H9 (cell line): ENCODE measurements around the gene ZG16. TPM values are rescaled to one million over a fixed set of nuclear protein-coding genes. Genes with fewer than 3 reads are reported as not detected.

Source experiments
- DNase-seq: peaks from one replicate; pipeline ENCODE4 v3.0.0-alpha.2; 2017
- H2AFZ ChIP-seq: one replicate; pipeline ENCODE4 v1.6.1; 2013; ENCODE audit warnings: mild to moderate bottlenecking, low read length, control low read depth, moderate library complexity
- H2AK5ac ChIP-seq: 2 replicates; pipeline ENCODE4 v1.6.1; 2013; ENCODE audit warnings: low read length, control low read depth, mixed read lengths; ENCODE audit not compliant: insufficient read length
- H2BK120ac ChIP-seq: one replicate; pipeline ENCODE4 v1.6.1; 2013; ENCODE audit warnings: low read depth, mild to moderate bottlenecking, low read length, control low read depth, inconsistent platforms; ENCODE audit not compliant: poor library complexity, severe bottlenecking
- H2BK12ac ChIP-seq: 2 replicates; pipeline ENCODE4 v1.6.1; 2013; ENCODE audit warnings: low read length, control low read depth, mixed read lengths, low read depth; ENCODE audit not compliant: insufficient read length
- H2BK15ac ChIP-seq: 2 replicates; pipeline ENCODE4 v1.6.1; 2013; ENCODE audit warnings: low read depth, low read length, control low read depth
- H2BK20ac ChIP-seq: one replicate; pipeline ENCODE4 v1.6.1; 2013; ENCODE audit warnings: low read depth, mild to moderate bottlenecking, low read length, control low read depth, inconsistent platforms; ENCODE audit not compliant: poor library complexity, severe bottlenecking
- H2BK5ac ChIP-seq: 2 replicates; pipeline ENCODE4 v1.6.1; 2013; ENCODE audit warnings: low read length, control low read depth, mixed read lengths; ENCODE audit not compliant: insufficient read length
- H3K14ac ChIP-seq: 2 replicates; pipeline ENCODE4 v1.6.1; 2013; ENCODE audit warnings: low read length, control low read depth; ENCODE audit not compliant: insufficient read depth
- H3K18ac ChIP-seq: 2 replicates; pipeline ENCODE4 v1.6.1; 2013; ENCODE audit warnings: low read depth, mild to moderate bottlenecking, mixed read lengths, low read length, control low read depth; ENCODE audit not compliant: insufficient read length
- H3K23ac ChIP-seq: 2 replicates; pipeline ENCODE4 v1.6.1; 2013; ENCODE audit warnings: low read length, control low read depth, mixed read lengths, low read depth; ENCODE audit not compliant: insufficient read length
- H3K23me2 ChIP-seq: 2 replicates; pipeline ENCODE4 v1.6.1; 2013; ENCODE audit warnings: low read depth, mild to moderate bottlenecking, mixed read lengths, low read length, control low read depth; ENCODE audit not compliant: insufficient read length, poor library complexity, severe bottlenecking
- H3K27ac ChIP-seq: 2 replicates; pipeline ENCODE4 v1.5.1; 2013; ENCODE audit warnings: low read length, control low read depth, mixed read lengths, low read depth; ENCODE audit not compliant: insufficient read length
- H3K27me3 ChIP-seq: 2 replicates; pipeline ENCODE4 v1.6.1; 2013; ENCODE audit warnings: low read length, control low read depth, inconsistent platforms; ENCODE audit not compliant: insufficient read depth
- H3K4ac ChIP-seq: 2 replicates; pipeline ENCODE4 v1.6.1; 2013; ENCODE audit warnings: low read depth, mild to moderate bottlenecking, control low read depth, inconsistent platforms, low read length, moderate library complexity
- H3K4me1 ChIP-seq: 2 replicates; pipeline ENCODE4 v1.6.1; 2013; ENCODE audit warnings: low read length, control low read depth, inconsistent platforms; ENCODE audit not compliant: insufficient read depth
- H3K4me2 ChIP-seq: 2 replicates; pipeline ENCODE4 v1.6.1; 2013; ENCODE audit warnings: low read length, control low read depth, mixed read lengths; ENCODE audit not compliant: insufficient read length, insufficient read depth
- H3K56ac ChIP-seq: 2 replicates; pipeline ENCODE4 v1.6.1; 2013; ENCODE audit warnings: low read depth, mild to moderate bottlenecking, mixed read lengths, low read length, control low read depth; ENCODE audit not compliant: insufficient read length
- H3K79me1 ChIP-seq: 2 replicates; pipeline ENCODE4 v1.6.1; 2013; ENCODE audit warnings: low read depth, mild to moderate bottlenecking, moderate library complexity, low read length, control low read depth, inconsistent platforms; ENCODE audit not compliant: insufficient read depth, poor library complexity, severe bottlenecking
- H3K79me2 ChIP-seq: 2 replicates; pipeline ENCODE4 v1.6.1; 2013; ENCODE audit warnings: low read length, control low read depth, inconsistent platforms; ENCODE audit not compliant: insufficient read depth
- H3K9ac ChIP-seq: 2 replicates; pipeline ENCODE4 v1.6.1; 2013; ENCODE audit warnings: low read length, control low read depth, mixed read lengths; ENCODE audit not compliant: insufficient read length; ENCODE audit errors: extremely low read depth
- H3K9me3 ChIP-seq: one replicate; pipeline ENCODE4 v1.6.1; 2013; ENCODE audit warnings: low read depth, low read length, inconsistent platforms; ENCODE audit not compliant: control insufficient read depth
- H3T11ph ChIP-seq: one replicate; pipeline ENCODE4 v1.6.1; 2013; ENCODE audit warnings: mild to moderate bottlenecking, low read length, control low read depth, inconsistent platforms
- H4K20me1 ChIP-seq: one replicate; pipeline ENCODE4 v1.6.1; 2013; ENCODE audit not compliant: control insufficient read depth, insufficient read length, insufficient read depth
- H4K5ac ChIP-seq: 2 replicates; pipeline ENCODE4 v1.6.1; 2013; ENCODE audit warnings: low read depth, mild to moderate bottlenecking, mixed read lengths, low read length, control low read depth; ENCODE audit not compliant: insufficient read length
- H4K8ac ChIP-seq: replicated peaks from 2 replicates; pipeline ENCODE4 v1.6.1; 2013; ENCODE audit warnings: low read length, control low read depth, mixed read lengths, low read depth; ENCODE audit not compliant: insufficient read length
- H4K91ac ChIP-seq: 2 replicates; pipeline ENCODE4 v1.6.1; 2013; ENCODE audit warnings: low read depth, mild to moderate bottlenecking, moderate library complexity, mixed read lengths, low read length, control low read depth; ENCODE audit not compliant: insufficient read length
- H3K27ac Mint-ChIP-seq, 3 experiments: 2 replicates in 2 of 3; 3 replicates in 1 of 3; pipeline ENCODE4 v1.8.0; 2020 to 2021; ENCODE audit warnings: mixed read lengths in 3 of 3, mild to moderate bottlenecking in 1 of 3, moderate library complexity in 1 of 3
- H3K27me3 Mint-ChIP-seq: 2 replicates; pipeline ENCODE4 v1.8.0; 2021; ENCODE audit warnings: low read depth, mild to moderate bottlenecking, moderate library complexity, mixed read lengths
- H3K36me3 Mint-ChIP-seq, 3 experiments: 2 replicates in 2 of 3; 3 replicates in 1 of 3; pipeline ENCODE4 v1.8.0; 2020 to 2021; ENCODE audit warnings: low read depth in 3 of 3, mixed read lengths in 3 of 3; ENCODE audit not compliant: insufficient read depth in 1 of 3
- H3K4me1 Mint-ChIP-seq, 2 experiments: 2 replicates each; pipeline ENCODE4 v1.8.0; 2020; ENCODE audit warnings: mixed read lengths in 2 of 2
- H3K4me3 Mint-ChIP-seq, 2 experiments: 2 replicates in 1 of 2; 3 replicates in 1 of 2; pipeline ENCODE4 v1.8.0; 2020 to 2021; ENCODE audit warnings: mild to moderate bottlenecking in 2 of 2, mixed read lengths in 2 of 2, moderate library complexity in 1 of 2
- H3K9me3 Mint-ChIP-seq, 2 experiments: 2 replicates in 1 of 2; 3 replicates in 1 of 2; pipeline ENCODE4 v1.8.0; 2020; ENCODE audit warnings: mild to moderate bottlenecking in 2 of 2, mixed read lengths in 2 of 2, moderate library complexity in 1 of 2
- CTCF ChIP-seq: fragments of 200-600 bp; sonication (generic); conservative IDR thresholded peaks from 3 replicates; pipeline ENCODE4 v1.8.0; 2021; ENCODE audit warnings: antibody characterized with exemption, mild to moderate bottlenecking
- WGBS: extraction: QIAGEN DNeasy Blood & Tissue Kit; methylation state at CpG from one replicate; pipeline ENCODE4 v1.1.7; 2013; ENCODE audit warnings: missing lambda C conversion rate, low lambda C conversion rate, mixed read lengths; ENCODE audit not compliant: insufficient read length; ENCODE audit errors: extremely low coverage; 5-methylcytosine and 5-hydroxymethylcytosine counted together
- total RNA-seq: library from RNA; stranded (reverse); gene quantifications from 2 replicates; pipeline ENCODE4 v1.2.1, GENCODE V29; 2021

ZG16 gene
- total RNA-seq, 1 experiment from 2014 or later, result not detected

- Histone ChIP-seq H3K79me1 (no peaks in the 10 kb centered on the region), H3K27me3 (no peaks in the 10 kb centered on the region), H3K14ac (no peak overlapping the region), H2BK15ac (no peak overlapping the region), H2AK5ac (no peak overlapping the region), H3K56ac (no peak overlapping the region), H2BK20ac (no peak overlapping the region), H3K23me2 (no peaks in the 10 kb centered on the region), H3K18ac (no peak overlapping the region), H4K8ac (no peak overlapping the region), H4K5ac (no peak overlapping the region), H2BK120ac (no peak overlapping the region), H3T11ph (no peak overlapping the region), H4K91ac (no peak overlapping the region), H2BK12ac (no peak overlapping the region), H3K23ac (no peak overlapping the region), H3K9me3 (no peaks in the 10 kb centered on the region), H2AFZ (no peak overlapping the region), H3K4me2 (no peak overlapping the region), H4K20me1 (no peaks in the 10 kb centered on the region), H2BK5ac (no peak overlapping the region), H3K4ac (no peak overlapping the region), H3K4me1 (no peaks in the 10 kb centered on the region), H3K79me2 (no peaks in the 10 kb centered on the region), H3K9ac (no peak overlapping the region), H3K27ac (no peak overlapping the region)
- Mint-ChIP-seq H3K27ac (no peak overlapping the region), H3K36me3 (no peaks in the 10 kb centered on the region), H3K4me3 (no peak overlapping the region), H3K27me3 (peaks cover 3% of the 10 kb centered on the region), H3K9me3 (no peaks in the 10 kb centered on the region; a peak in 1 of 5 replicates), H3K4me1 (peaks cover 5 to 17% of the 10 kb centered on the region in 2 experiments; a peak in 2 of 4 replicates)
- DNase-seq, result no peak
- no CpG with 5 or more reads among the region's 6 CpGs for WGBS
- no peak for TF ChIP-seq CTCF
Observed at GRCh38 chr16:29761882-29762281, 16.2 kb upstream of the ZG16 start.
